Keratinocyte (primary cell): Measurements from ENCODE around the gene LOXL4. TPM values are rescaled to one million over a fixed set of nuclear protein-coding genes. Genes with fewer than 3 reads are reported as not detected.

Experiments used
- DNase-seq: peaks from one replicate; pipeline ENCODE4 v3.0.0-alpha.2; 2011; ENCODE audit warnings: low read depth, missing footprints, low spot score
- FAIRE-seq: peaks from 2 replicates; lab custom pipeline; 2011; peaks lifted over from hg19 to GRCh38; lab: Jason Lieb, UNC
- H2AFZ ChIP-seq: 2 replicates; pipeline ENCODE4 v1.6.0; 2012; ENCODE audit warnings: low read length, control low read depth, inconsistent platforms; ENCODE audit not compliant: control insufficient read depth
- H3K27ac ChIP-seq: 2 replicates; pipeline ENCODE4 v1.5.1; 2011; ENCODE audit warnings: low read length; ENCODE audit not compliant: control insufficient read depth, insufficient read depth
- H3K27me3 ChIP-seq: 3 replicates; pipeline ENCODE4 v1.6.0; 2011; ENCODE audit warnings: low read length; ENCODE audit not compliant: control insufficient read depth, insufficient read depth; ENCODE audit errors: extremely low read depth
- H3K36me3 ChIP-seq, 2 experiments: 2 replicates in 1 of 2; 3 replicates in 1 of 2; pipeline ENCODE4 v1.5.1; 2011; ENCODE audit warnings: low read length in 2 of 2, mild to moderate bottlenecking in 1 of 2; ENCODE audit not compliant: control insufficient read depth in 2 of 2, insufficient read depth in 2 of 2; ENCODE audit errors: extremely low read depth in 1 of 2
- H3K4me1 ChIP-seq: 3 replicates; pipeline ENCODE4 v1.5.1; 2011; ENCODE audit warnings: low read length; ENCODE audit not compliant: control insufficient read depth, insufficient read depth; ENCODE audit errors: extremely low read depth
- H3K4me2 ChIP-seq: 3 replicates; pipeline ENCODE4 v1.6.0; 2011; ENCODE audit warnings: low read depth, low read length; ENCODE audit not compliant: control insufficient read depth, insufficient read depth; ENCODE audit errors: extremely low read depth
- H3K4me3 ChIP-seq, 3 experiments: fragments of 200-600 bp in 1 of 3; sonication (generic) in 1 of 3; 2 replicates in 2 of 3; 3 replicates in 1 of 3; pipeline ENCODE4 v1.5.1; 2011 to 2016; ENCODE audit warnings: low read length in 3 of 3, mild to moderate bottlenecking in 3 of 3, control low read depth in 2 of 3, inconsistent platforms in 1 of 3, low read depth in 1 of 3, mixed read lengths in 1 of 3, mixed run types in 1 of 3, moderate library complexity in 1 of 3; ENCODE audit not compliant: control insufficient read depth in 2 of 3, insufficient read depth in 2 of 3; ENCODE audit errors: extremely low read depth in 1 of 3
- H3K79me2 ChIP-seq: 2 replicates; pipeline ENCODE4 v1.6.0; 2012; ENCODE audit warnings: low read length; ENCODE audit not compliant: control insufficient read depth, insufficient read depth
- H3K9ac ChIP-seq: 3 replicates; pipeline ENCODE4 v1.6.0; 2011; ENCODE audit warnings: low read length; ENCODE audit not compliant: control insufficient read depth, insufficient read depth; ENCODE audit errors: extremely low read depth
- H3K9me1 ChIP-seq: 3 replicates; pipeline ENCODE4 v1.6.0; 2011; ENCODE audit warnings: low read length; ENCODE audit not compliant: control insufficient read depth, insufficient read depth; ENCODE audit errors: extremely low read depth
- H3K9me3 ChIP-seq: 2 replicates; pipeline ENCODE4 v1.5.1; 2012; ENCODE audit warnings: low read depth, low read length; ENCODE audit not compliant: control insufficient read depth
- H4K20me1 ChIP-seq: 3 replicates; pipeline ENCODE4 v1.6.0; 2011; ENCODE audit warnings: low read length; ENCODE audit not compliant: control insufficient read depth, insufficient read depth; ENCODE audit errors: extremely low read depth
- CTCF ChIP-seq, 3 experiments: IDR thresholded peaks in 1 of 3; conservative IDR thresholded peaks in 1 of 3; optimal IDR thresholded peaks in 1 of 3; 2 replicates in 2 of 3; 3 replicates in 1 of 3; pipeline versions ENCODE3 to v1.5.1; 2011; ENCODE audit warnings: low read length in 3 of 3, mild to moderate bottlenecking in 3 of 3, moderate library complexity in 2 of 3, control low read depth in 1 of 3, inconsistent platforms in 1 of 3; ENCODE audit not compliant: insufficient read depth in 2 of 3; ENCODE audit errors: extremely low read depth in 1 of 3
- EZH2 ChIP-seq: IDR thresholded peaks from one replicate; pipeline ENCODE4 v1.6.1; 2012; ENCODE audit warnings: inconsistent platforms, mild to moderate bottlenecking, low read length, moderate library complexity
- dilution Hi-C: fragments of 300-500 bp; cut with MboI; formaldehyde crosslinking; loops from one replicate; pipeline ENCODE4 v1.7.0; 2020; ENCODE audit warnings: low sequenced_read_pairs; ENCODE audit not compliant: extremely low pct_ligation_motif_present
- polyA plus RNA-seq, 5 experiments: library from polyadenylated mRNA; depleted of rRNA in 3 of 5; stranded (reverse) in 3 of 5; stranded (forward) in 1 of 5; unstranded in 1 of 5; fragments of >200 nt; gene quantifications; 1 replicate in 1 of 5; 2 replicates in 3 of 5; 3 replicates in 1 of 5; pipeline versions ENCODE4 v1.2.1 to v1.2.3, GENCODE V29; 2011 to 2012; ENCODE audit warnings: missing spikeins in 2 of 5, low read depth in 1 of 5, low replicate concordance in 1 of 5

Gene LOXL4
- polyA plus RNA-seq, 1 donor (not counting 4 experiments of a cell fraction or from before 2014, with no cell fraction given), result 0.01 TPM

- no peak overlapping the region for H3K4me3 ChIP-seq
- no peak overlapping the region for H3K27ac ChIP-seq
- H3K36me3 ChIP-seq, result no peaks in the 10 kb centered on the region
- TF ChIP-seq CTCF (optimal IDR thresholded peaks at IDR 0.05 in 1 of 3, IDR thresholded peaks at IDR 0.05 in 1 of 3, conservative IDR thresholded peaks at IDR 0.05 in 1 of 3; ENCODE audit: extremely low read depth in 1 of 3, insufficient read depth in 2 of 3, low read length in 3 of 3), result no peak
- no peak for TF ChIP-seq EZH2
- H3K27me3 ChIP-seq, result no peaks in the 10 kb centered on the region
- dilution Hi-C loops, result no loop called here
- no peak overlapping the region for H3K9ac ChIP-seq
- FAIRE-seq (no peak), DNase-seq (no peak)
- peaks cover 3% of the 10 kb centered on the region for H3K9me1 ChIP-seq
- H3K79me2 ChIP-seq, result peaks cover 22% of the 10 kb centered on the region
- H2AFZ ChIP-seq, result no peak overlapping the region
- no peaks in the 10 kb centered on the region for H3K4me1 ChIP-seq
- H4K20me1 ChIP-seq, result peaks cover 3% of the 10 kb centered on the region
- H3K4me2 ChIP-seq, result no peak overlapping the region
- H3K9me3 ChIP-seq, result no peaks in the 10 kb centered on the region
Measured at GRCh38 chr10:98224509-98224908, 43.5 kb downstream of the LOXL4 start.

GRCh38 chr10:98223874-98224273 lies 44.1 kb downstream of the LOXL4 start:
- peaks cover 28% of the 10 kb centered on the region for H3K79me2 ChIP-seq
- H3K27ac ChIP-seq, result no peak overlapping the region
- DNase-seq (no peak), FAIRE-seq (no peak)
- H3K9ac ChIP-seq, result no peak overlapping the region
- H3K9me1 ChIP-seq, result peaks cover 3% of the 10 kb centered on the region
- no peak for TF ChIP-seq EZH2
- TF ChIP-seq CTCF (optimal IDR thresholded peaks at IDR 0.05 in 1 of 3, IDR thresholded peaks at IDR 0.05 in 1 of 3, conservative IDR thresholded peaks at IDR 0.05 in 1 of 3; ENCODE audit: extremely low read depth in 1 of 3, insufficient read depth in 2 of 3, low read length in 3 of 3), result no peak
- H3K4me2 ChIP-seq, result no peak overlapping the region
- H3K9me3 ChIP-seq, result no peaks in the 10 kb centered on the region
- dilution Hi-C loops, result no loop called here
- no peak overlapping the region for H3K4me3 ChIP-seq
- H2AFZ ChIP-seq, result no peak overlapping the region
- no peaks in the 10 kb centered on the region for H3K36me3 ChIP-seq
- H3K27me3 ChIP-seq, result no peaks in the 10 kb centered on the region
- H3K4me1 ChIP-seq, result no peaks in the 10 kb centered on the region
- H4K20me1 ChIP-seq, result peaks cover 3% of the 10 kb centered on the region
